Keratinocyte (primary cell): ENCODE measurements around the gene SRGAP3. TPM values are rescaled to one million over a fixed set of nuclear protein-coding genes. Genes with fewer than 3 reads are reported as not detected.

Source experiments
- DNase-seq: peaks from one replicate; pipeline ENCODE4 v3.0.0-alpha.2; 2011; ENCODE audit warnings: low read depth, missing footprints, low spot score
- FAIRE-seq: peaks from 2 replicates; lab custom pipeline; 2011; peaks lifted over from hg19 to GRCh38; lab: Jason Lieb, UNC
- H2AFZ ChIP-seq: 2 replicates; pipeline ENCODE4 v1.6.0; 2012; ENCODE audit warnings: low read length, control low read depth, inconsistent platforms; ENCODE audit not compliant: control insufficient read depth
- H3K27ac ChIP-seq: 2 replicates; pipeline ENCODE4 v1.5.1; 2011; ENCODE audit warnings: low read length; ENCODE audit not compliant: control insufficient read depth, insufficient read depth
- H3K27me3 ChIP-seq: 3 replicates; pipeline ENCODE4 v1.6.0; 2011; ENCODE audit warnings: low read length; ENCODE audit not compliant: control insufficient read depth, insufficient read depth; ENCODE audit errors: extremely low read depth
- H3K36me3 ChIP-seq, 2 experiments: 2 replicates in 1 of 2; 3 replicates in 1 of 2; pipeline ENCODE4 v1.5.1; 2011; ENCODE audit warnings: low read length in 2 of 2, mild to moderate bottlenecking in 1 of 2; ENCODE audit not compliant: control insufficient read depth in 2 of 2, insufficient read depth in 2 of 2; ENCODE audit errors: extremely low read depth in 1 of 2
- H3K4me1 ChIP-seq: 3 replicates; pipeline ENCODE4 v1.5.1; 2011; ENCODE audit warnings: low read length; ENCODE audit not compliant: control insufficient read depth, insufficient read depth; ENCODE audit errors: extremely low read depth
- H3K4me2 ChIP-seq: 3 replicates; pipeline ENCODE4 v1.6.0; 2011; ENCODE audit warnings: low read depth, low read length; ENCODE audit not compliant: control insufficient read depth, insufficient read depth; ENCODE audit errors: extremely low read depth
- H3K4me3 ChIP-seq, 3 experiments: fragments of 200-600 bp in 1 of 3; sonication (generic) in 1 of 3; 2 replicates in 2 of 3; 3 replicates in 1 of 3; pipeline ENCODE4 v1.5.1; 2011 to 2016; ENCODE audit warnings: low read length in 3 of 3, mild to moderate bottlenecking in 3 of 3, control low read depth in 2 of 3, inconsistent platforms in 1 of 3, low read depth in 1 of 3, mixed read lengths in 1 of 3, mixed run types in 1 of 3, moderate library complexity in 1 of 3; ENCODE audit not compliant: control insufficient read depth in 2 of 3, insufficient read depth in 2 of 3; ENCODE audit errors: extremely low read depth in 1 of 3
- H3K79me2 ChIP-seq: 2 replicates; pipeline ENCODE4 v1.6.0; 2012; ENCODE audit warnings: low read length; ENCODE audit not compliant: control insufficient read depth, insufficient read depth
- H3K9ac ChIP-seq: 3 replicates; pipeline ENCODE4 v1.6.0; 2011; ENCODE audit warnings: low read length; ENCODE audit not compliant: control insufficient read depth, insufficient read depth; ENCODE audit errors: extremely low read depth
- H3K9me1 ChIP-seq: 3 replicates; pipeline ENCODE4 v1.6.0; 2011; ENCODE audit warnings: low read length; ENCODE audit not compliant: control insufficient read depth, insufficient read depth; ENCODE audit errors: extremely low read depth
- H3K9me3 ChIP-seq: 2 replicates; pipeline ENCODE4 v1.5.1; 2012; ENCODE audit warnings: low read depth, low read length; ENCODE audit not compliant: control insufficient read depth
- H4K20me1 ChIP-seq: 3 replicates; pipeline ENCODE4 v1.6.0; 2011; ENCODE audit warnings: low read length; ENCODE audit not compliant: control insufficient read depth, insufficient read depth; ENCODE audit errors: extremely low read depth
- CTCF ChIP-seq, 3 experiments: IDR thresholded peaks in 1 of 3; conservative IDR thresholded peaks in 1 of 3; optimal IDR thresholded peaks in 1 of 3; 2 replicates in 2 of 3; 3 replicates in 1 of 3; pipeline versions ENCODE3 to v1.5.1; 2011; ENCODE audit warnings: low read length in 3 of 3, mild to moderate bottlenecking in 3 of 3, moderate library complexity in 2 of 3, control low read depth in 1 of 3, inconsistent platforms in 1 of 3; ENCODE audit not compliant: insufficient read depth in 2 of 3; ENCODE audit errors: extremely low read depth in 1 of 3
- EZH2 ChIP-seq: IDR thresholded peaks from one replicate; pipeline ENCODE4 v1.6.1; 2012; ENCODE audit warnings: inconsistent platforms, mild to moderate bottlenecking, low read length, moderate library complexity
- dilution Hi-C: fragments of 300-500 bp; cut with MboI; formaldehyde crosslinking; loops from one replicate; pipeline ENCODE4 v1.7.0; 2020; ENCODE audit warnings: low sequenced_read_pairs; ENCODE audit not compliant: extremely low pct_ligation_motif_present
- polyA plus RNA-seq, 5 experiments: library from polyadenylated mRNA; depleted of rRNA in 3 of 5; stranded (reverse) in 3 of 5; stranded (forward) in 1 of 5; unstranded in 1 of 5; fragments of >200 nt; gene quantifications; 1 replicate in 1 of 5; 2 replicates in 3 of 5; 3 replicates in 1 of 5; pipeline versions ENCODE4 v1.2.1 to v1.2.3, GENCODE V29; 2011 to 2012; ENCODE audit warnings: missing spikeins in 2 of 5, low read depth in 1 of 5, low replicate concordance in 1 of 5

The SRGAP3 gene
- polyA plus RNA-seq, 1 donor (not counting 4 experiments of a cell fraction or from before 2014, with no cell fraction given), result 7.2 TPM

- H3K9me1 ChIP-seq, result peaks cover 3% of the 10 kb centered on the region
- H3K9ac ChIP-seq, result no peak overlapping the region
- no peaks in the 10 kb centered on the region for H4K20me1 ChIP-seq
- H3K27me3 ChIP-seq, result no peaks in the 10 kb centered on the region
- peaks cover 0 to 2% of the 10 kb centered on the region in 2 experiments for H3K36me3 ChIP-seq
- dilution Hi-C loops, result no loop called here
- H3K9me3 ChIP-seq, result no peaks in the 10 kb centered on the region
- no peak for DNase-seq
- TF ChIP-seq CTCF (optimal IDR thresholded peaks at IDR 0.05 in 1 of 3, IDR thresholded peaks at IDR 0.05 in 1 of 3, conservative IDR thresholded peaks at IDR 0.05 in 1 of 3; ENCODE audit: extremely low read depth in 1 of 3, insufficient read depth in 2 of 3, low read length in 3 of 3), result no peak
- TF ChIP-seq EZH2, result no peak
- peaks cover 31% of the 10 kb centered on the region for H3K4me1 ChIP-seq
- no peak overlapping the region for H3K27ac ChIP-seq
- no peak overlapping the region for H3K4me2 ChIP-seq
- H3K4me3 ChIP-seq, result no peak overlapping the region
- no peaks in the 10 kb centered on the region for H3K79me2 ChIP-seq
- no peak overlapping the region for H2AFZ ChIP-seq
- no peak for FAIRE-seq
These were observed 172.4 kb downstream of the SRGAP3 start for GRCh38 chr3:9077029-9077428.

- DNase-seq, result no peak
- H3K27me3 ChIP-seq, result no peaks in the 10 kb centered on the region
- no peak for FAIRE-seq
- dilution Hi-C loops, result no loop called here
- H3K4me2 ChIP-seq, result no peak overlapping the region
- peaks cover 31% of the 10 kb centered on the region for H3K4me1 ChIP-seq
- TF ChIP-seq EZH2 (no peak), CTCF (optimal IDR thresholded peaks at IDR 0.05 in 1 of 3, IDR thresholded peaks at IDR 0.05 in 1 of 3, conservative IDR thresholded peaks at IDR 0.05 in 1 of 3; ENCODE audit: extremely low read depth in 1 of 3, insufficient read depth in 2 of 3, low read length in 3 of 3) (no peak)
- H3K36me3 ChIP-seq, result peaks cover 0 to 2% of the 10 kb centered on the region in 2 experiments
- H3K9me3 ChIP-seq, result no peaks in the 10 kb centered on the region
- H4K20me1 ChIP-seq, result no peaks in the 10 kb centered on the region
- no peak overlapping the region for H3K4me3 ChIP-seq
- H3K27ac ChIP-seq, result no peak overlapping the region
- H2AFZ ChIP-seq, result no peak overlapping the region
- peaks cover 3% of the 10 kb centered on the region for H3K9me1 ChIP-seq
- H3K9ac ChIP-seq, result no peak overlapping the region
- H3K79me2 ChIP-seq, result no peaks in the 10 kb centered on the region
These were observed 173.7 kb downstream of the SRGAP3 start for GRCh38 chr3:9075762-9076161.
